ENCODE results near the gene ZNF580. TPM values are rescaled to one million over a fixed set of nuclear protein-coding genes. Genes with fewer than 3 reads are reported as not detected.

The ZNF580 gene
- total and polyA plus RNA-seq, 9 of the 15 experiments (the other 6 are each of a cell fraction or from before 2014, with no cell fraction given) = 2.3 to 47.4 (median 6.0) TPM

DNA sequence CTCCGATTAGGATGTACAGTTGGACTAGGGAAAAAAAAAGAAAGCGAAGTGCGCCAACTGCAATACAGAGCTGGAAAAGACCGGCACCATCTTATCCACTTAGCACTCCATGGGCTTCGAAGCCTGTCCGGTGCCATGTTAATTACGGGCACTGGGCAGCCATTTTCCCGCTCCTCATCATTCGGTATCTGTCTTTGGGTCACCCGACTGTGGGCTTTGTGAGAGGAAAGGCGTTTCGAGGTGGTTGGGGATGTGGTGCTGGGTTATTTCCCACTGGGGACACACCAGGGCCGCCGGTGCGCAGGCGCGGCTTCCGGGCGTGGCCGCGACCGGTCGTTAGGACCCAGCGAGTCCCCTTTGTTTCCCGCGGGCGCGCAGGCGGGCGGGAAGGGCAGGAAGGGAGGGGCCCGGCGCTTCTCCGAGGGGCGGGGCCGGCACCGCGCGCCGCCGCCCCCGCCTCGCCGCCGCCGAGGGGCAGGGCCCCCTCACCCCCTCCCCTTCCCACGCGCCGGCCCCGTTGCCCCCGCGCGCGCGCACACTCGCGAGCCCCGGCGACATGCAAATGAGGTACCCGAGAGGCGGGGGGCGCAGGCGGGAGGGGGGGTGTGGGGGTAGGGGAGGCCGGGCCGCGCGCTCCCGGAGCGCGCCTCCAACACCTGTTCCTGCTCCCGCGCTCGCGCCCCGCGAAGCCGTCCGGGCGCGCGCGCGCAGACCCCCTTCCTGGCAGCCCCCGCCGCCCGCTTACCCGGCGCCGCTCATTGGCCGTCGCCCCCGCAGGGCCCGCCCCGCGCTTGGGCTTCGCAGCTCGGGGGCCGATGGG, 40.8 kb upstream of the ZNF580 start, which contains the start of gene ZNF524 (continued):
- no peak for TF ChIP-seq ZNF707 (CRISPR knock-in tag; conservative IDR thresholded peaks at IDR 0.05)
- TF ChIP-seq ATF7 (IDR thresholded peaks at IDR 0.05) = 0 out of 2 replicates have a peak, but pooled peaks have one; percentile 26
- TF ChIP-seq, protein P1, sequence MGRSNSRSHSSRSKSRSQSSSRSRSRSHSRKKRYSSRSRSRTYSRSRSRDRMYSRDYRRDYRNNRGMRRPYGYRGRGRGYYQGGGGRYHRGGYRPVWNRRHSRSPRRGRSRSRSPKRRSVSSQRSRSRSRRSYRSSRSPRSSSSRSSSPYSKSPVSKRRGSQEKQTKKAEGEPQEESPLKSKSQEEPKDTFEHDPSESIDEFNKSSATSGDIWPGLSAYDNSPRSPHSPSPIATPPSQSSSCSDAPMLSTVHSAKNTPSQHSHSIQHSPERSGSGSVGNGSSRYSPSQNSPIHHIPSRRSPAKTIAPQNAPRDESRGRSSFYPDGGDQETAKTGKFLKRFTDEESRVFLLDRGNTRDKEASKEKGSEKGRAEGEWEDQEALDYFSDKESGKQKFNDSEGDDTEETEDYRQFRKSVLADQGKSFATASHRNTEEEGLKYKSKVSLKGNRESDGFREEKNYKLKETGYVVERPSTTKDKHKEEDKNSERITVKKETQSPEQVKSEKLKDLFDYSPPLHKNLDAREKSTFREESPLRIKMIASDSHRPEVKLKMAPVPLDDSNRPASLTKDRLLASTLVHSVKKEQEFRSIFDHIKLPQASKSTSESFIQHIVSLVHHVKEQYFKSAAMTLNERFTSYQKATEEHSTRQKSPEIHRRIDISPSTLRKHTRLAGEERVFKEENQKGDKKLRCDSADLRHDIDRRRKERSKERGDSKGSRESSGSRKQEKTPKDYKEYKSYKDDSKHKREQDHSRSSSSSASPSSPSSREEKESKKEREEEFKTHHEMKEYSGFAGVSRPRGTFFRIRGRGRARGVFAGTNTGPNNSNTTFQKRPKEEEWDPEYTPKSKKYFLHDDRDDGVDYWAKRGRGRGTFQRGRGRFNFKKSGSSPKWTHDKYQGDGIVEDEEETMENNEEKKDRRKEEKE (IDR thresholded peaks at IDR 0.05; ENCODE audit: borderline replicate concordance in 1 of 2, control insufficient read depth in 1 of 2, low read depth in 2 of 2, low read length in 1 of 2) = no peak
- no peak for TF ChIP-seq ZNF212 (CRISPR knock-in tag; IDR thresholded peaks at IDR 0.05)
- TF ChIP-seq, protein P2, sequence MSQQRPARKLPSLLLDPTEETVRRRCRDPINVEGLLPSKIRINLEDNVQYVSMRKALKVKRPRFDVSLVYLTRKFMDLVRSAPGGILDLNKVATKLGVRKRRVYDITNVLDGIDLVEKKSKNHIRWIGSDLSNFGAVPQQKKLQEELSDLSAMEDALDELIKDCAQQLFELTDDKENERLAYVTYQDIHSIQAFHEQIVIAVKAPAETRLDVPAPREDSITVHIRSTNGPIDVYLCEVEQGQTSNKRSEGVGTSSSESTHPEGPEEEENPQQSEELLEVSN (IDR thresholded peaks at IDR 0.05; ENCODE audit: borderline replicate concordance in 1 of 2, extremely low read depth in 1 of 2, insufficient read depth in 1 of 2, insufficient read length in 1 of 2, low read depth in 1 of 2, low read length in 1 of 2, poor library complexity in 1 of 2, severe bottlenecking in 1 of 2) = peak in 1 of 2 experiments; percentile 86
- TF ChIP-seq PURB (CRISPR knock-in tag; IDR thresholded peaks at IDR 0.05; ENCODE audit: low read depth) = no peak
- peak in 1 of 2 experiments; percentile 81; a peak in 2 of 4 replicates for TF ChIP-seq KDM4B (IDR thresholded peaks at IDR 0.05; ENCODE audit: borderline replicate concordance in 2 of 2, low read depth in 1 of 2)
- TF ChIP-seq XRCC5 (IDR thresholded peaks at IDR 0.05; ENCODE audit: low read depth, low read length) = peak; percentile 73; the same call in 1 of the 2 replicates
- TF ChIP-seq ZNF197 (CRISPR knock-in tag; IDR thresholded peaks at IDR 0.05; ENCODE audit: low read depth) = peak; percentile 97
- TF ChIP-seq ZNF766 (CRISPR knock-in tag; conservative IDR thresholded peaks at IDR 0.05) = peak; percentile 94
- 0 out of 2 replicates have a peak, but pooled peaks have one; percentile 38 for TF ChIP-seq PTTG1 (tag; IDR thresholded peaks at IDR 0.05; ENCODE audit: low read depth)
- no peak for TF ChIP-seq GATAD2B (IDR thresholded peaks at IDR 0.05; ENCODE audit: borderline replicate concordance)
- TF ChIP-seq CXXC5 (CRISPR knock-in tag; IDR thresholded peaks at IDR 0.05) = peak; percentile 90
- TF ChIP-seq NR2C1 (IDR thresholded peaks at IDR 0.05) = peak; percentile 94
- TF ChIP-seq NR2C1 (tag; IDR thresholded peaks at IDR 0.05) = peak; percentile 84
- no peak for TF ChIP-seq BMI1 (IDR thresholded peaks at IDR 0.05; ENCODE audit: low read length)
- TF ChIP-seq NFIX (CRISPR knock-in tag; IDR thresholded peaks at IDR 0.05; ENCODE audit: low read depth) = no peak
- peak; percentile 90 for TF ChIP-seq GTF2E2 (tag; IDR thresholded peaks at IDR 0.05)
- no peak for TF ChIP-seq ZNF324 (CRISPR knock-in tag; IDR thresholded peaks at IDR 0.05)
- peak; percentile 84 for TF ChIP-seq EP400 (IDR thresholded peaks at IDR 0.05)
- 0 out of 2 replicates have a peak, but pooled peaks have one; percentile 45 for TF ChIP-seq ZNF583 (CRISPR knock-in tag; IDR thresholded peaks at IDR 0.05)
- TF ChIP-seq MAFK (IDR thresholded peaks at IDR 0.05; ENCODE audit: low read length) = 0 out of 2 replicates have a peak, but pooled peaks have one; percentile 15
- TF ChIP-seq, protein P3, sequence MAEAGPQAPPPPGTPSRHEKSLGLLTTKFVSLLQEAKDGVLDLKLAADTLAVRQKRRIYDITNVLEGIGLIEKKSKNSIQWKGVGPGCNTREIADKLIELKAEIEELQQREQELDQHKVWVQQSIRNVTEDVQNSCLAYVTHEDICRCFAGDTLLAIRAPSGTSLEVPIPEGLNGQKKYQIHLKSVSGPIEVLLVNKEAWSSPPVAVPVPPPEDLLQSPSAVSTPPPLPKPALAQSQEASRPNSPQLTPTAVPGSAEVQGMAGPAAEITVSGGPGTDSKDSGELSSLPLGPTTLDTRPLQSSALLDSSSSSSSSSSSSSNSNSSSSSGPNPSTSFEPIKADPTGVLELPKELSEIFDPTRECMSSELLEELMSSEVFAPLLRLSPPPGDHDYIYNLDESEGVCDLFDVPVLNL (CRISPR knock-in tag; IDR thresholded peaks at IDR 0.05; ENCODE audit: low read depth) = peak; percentile 84; the same call in 1 of the 2 replicates
